Erythroblast (primary cell): ENCODE measurements around the gene ABHD16A.

Source experiments
- DNase-seq, 2 experiments: peaks; one replicate each; lab custom pipeline; 2025; lab: John Stamatoyannopoulos, UW
- GATA1 ChIP-seq: IDR thresholded peaks from 2 replicates; pipeline ENCODE4 v1.6.1; 2011; ENCODE audit warnings: low read depth, mild to moderate bottlenecking, control low read depth, low read length, moderate library complexity
- POLR2A ChIP-seq: IDR thresholded peaks from 2 replicates; pipeline ENCODE4 v1.6.1; 2011; ENCODE audit warnings: mild to moderate bottlenecking, low read length

Gene ABHD16A

GRCh38 chr6:31725502-31726350, 22.6 kb upstream of the ABHD16A start:
- peak in 1 of 2 experiments; percentile 34 for DNase-seq
- TF ChIP-seq GATA1 = no peak
- TF ChIP-seq POLR2A = no peak

- TF ChIP-seq POLR2A (no peak), GATA1 (no peak)
- DNase-seq = no peak
These were observed 21.0 kb upstream of the ABHD16A start for GRCh38 chr6:31723980-31724691.

GRCh38 chr6:31723245-31723979, 20.3 kb upstream of the ABHD16A start, which contains the start of gene MPIG6B:
TSS of gene MPIG6B (plus strand) at chr6:31723373. CDS start at chr6:31723384, 11 bp downstream.
- TF ChIP-seq POLR2A (no peak), GATA1 (no peak)
- no peak for DNase-seq

- DNase-seq = no peak
- TF ChIP-seq POLR2A = no peak
- TF ChIP-seq GATA1 = no peak
These were observed 19.0 kb upstream of the ABHD16A start for GRCh38 chr6:31722173-31722572.

GRCh38 chr6:31721351-31722020, 18.4 kb upstream of the ABHD16A start, which contains the start of gene LY6G6C:
TSS of gene LY6G6C (minus strand) at chr6:31721746. CDS start at chr6:31721679, 67 bp downstream.
- TF ChIP-seq GATA1 = no peak
- TF ChIP-seq POLR2A = no peak

GRCh38 chr6:31720196-31720770, 17.2 kb upstream of the ABHD16A start:
- no peak for DNase-seq
- TF ChIP-seq POLR2A (no peak), GATA1 (no peak)

More at GRCh38 chr6:31721351-31722020, 18.4 kb upstream of the ABHD16A start, which contains the start of gene LY6G6C:
- DNase-seq = no peak

GRCh38 chr6:31719001-31719400, 15.9 kb upstream of the ABHD16A start:
- no peak for DNase-seq
- no peak for TF ChIP-seq GATA1
- no peak for TF ChIP-seq POLR2A

GRCh38 chr6:31718265-31718664, 15.1 kb upstream of the ABHD16A start:
- TF ChIP-seq GATA1 = no peak
- TF ChIP-seq POLR2A = no peak
- DNase-seq = no peak

GRCh38 chr6:31717499-31718222, 14.5 kb upstream of the ABHD16A start:
- TF ChIP-seq POLR2A (no peak), GATA1 (no peak)
- no peak for DNase-seq

- no peak for TF ChIP-seq GATA1
- no peak for TF ChIP-seq POLR2A
- DNase-seq = no peak
These were observed 12.2 kb upstream of the ABHD16A start, which contains the start of gene LY6G6D for GRCh38 chr6:31715022-31715958. TSS of gene LY6G6D (plus strand) at chr6:31715348. CDS start at chr6:31715356, 8 bp downstream.

GRCh38 chr6:31713991-31714684, 11.0 kb upstream of the ABHD16A start:
- DNase-seq = no peak
- TF ChIP-seq GATA1 = no peak
- no peak for TF ChIP-seq POLR2A
